Smooth muscle cell (in vitro differentiated cells): ENCODE measurements around the gene SIGLEC14. TPM values are rescaled to one million over a fixed set of nuclear protein-coding genes. Genes with fewer than 3 reads are reported as not detected.

Source experiments
- DNase-seq: peaks from one replicate; lab custom pipeline; 2025; ENCODE audit not compliant: unreplicated experiment; lab: John Stamatoyannopoulos, UW
- H2AFZ ChIP-seq: fragments of 200-600 bp; sonication (generic); 2 replicates; pipeline ENCODE4 v1.6.0; 2016; ENCODE audit warnings: antibody characterized with exemption, low read depth, mild to moderate bottlenecking
- H3F3A ChIP-seq: fragments of 200-600 bp; sonication (generic); 2 replicates; pipeline ENCODE4 v1.6.0; 2017; ENCODE audit warnings: antibody characterized with exemption, low read depth
- H3K27ac ChIP-seq: fragments of 200-600 bp; sonication (generic); 2 replicates; pipeline ENCODE4 v1.5.1; 2016; ENCODE audit warnings: low read depth, mild to moderate bottlenecking
- H3K27me3 ChIP-seq: fragments of 200-600 bp; sonication (generic); 2 replicates; pipeline ENCODE4 v1.6.1; 2016; ENCODE audit warnings: low read depth, mild to moderate bottlenecking
- H3K36me3 ChIP-seq: fragments of 200-600 bp; sonication (generic); 2 replicates; pipeline ENCODE4 v1.5.1; 2016; ENCODE audit warnings: low read depth
- H3K4me1 ChIP-seq: fragments of 200-600 bp; sonication (generic); 2 replicates; pipeline ENCODE4 v1.5.1; 2016; ENCODE audit warnings: low read depth
- H3K4me2 ChIP-seq: fragments of 200-600 bp; sonication (generic); 2 replicates; pipeline ENCODE4 v1.6.0; 2016; ENCODE audit warnings: mild to moderate bottlenecking
- H3K4me3 ChIP-seq: fragments of 200-600 bp; sonication (generic); 2 replicates; pipeline ENCODE4 v1.5.1; 2016; ENCODE audit warnings: mild to moderate bottlenecking
- H3K79me2 ChIP-seq: fragments of 200-600 bp; sonication (generic); 2 replicates; pipeline ENCODE4 v1.6.0; 2016; ENCODE audit warnings: low read depth, mild to moderate bottlenecking
- H3K9ac ChIP-seq: fragments of 200-600 bp; sonication (generic); 2 replicates; pipeline ENCODE4 v1.6.0; 2016; ENCODE audit warnings: low read depth
- H3K9me3 ChIP-seq: fragments of 200-600 bp; sonication (generic); replicated peaks from 2 replicates; pipeline ENCODE4 v1.5.1; 2016; ENCODE audit warnings: low read depth
- H4K20me1 ChIP-seq: fragments of 200-600 bp; sonication (generic); 2 replicates; pipeline ENCODE4 v1.6.0; 2016; ENCODE audit warnings: low read depth
- WGBS: methylation state at CpG from one replicate; pipeline ENCODE4 v1.1.7; 2016; ENCODE audit warnings: low lambda C conversion rate; 5-methylcytosine and 5-hydroxymethylcytosine counted together
- polyA plus RNA-seq: library from polyadenylated mRNA; unstranded; fragments of >200 nt; fragmentation: Nextera tagmentation; extraction: Ambion mirVana; gene quantifications from 2 replicates; pipeline ENCODE4 v1.2.1, GENCODE V29; 2016
- total RNA-seq: library from RNA; depleted of rRNA; stranded (reverse); fragments of >200 nt; gene quantifications from 2 replicates; pipeline ENCODE4 v1.2.3, GENCODE V29; 2014
- TF ChIP-seq, protein P1 (sequence below): fragments of 200-600 bp; sonication (generic); IDR thresholded peaks from 2 replicates; pipeline ENCODE4 v1.5.1; 2017; ENCODE audit warnings: borderline replicate concordance, mild to moderate bottlenecking, antibody characterized with exemption; ENCODE audit not compliant: insufficient read depth, poor library complexity, severe bottlenecking

Gene SIGLEC14
- total and polyA plus RNA-seq, 2 experiments from 2014 or later = not detected

DNA sequence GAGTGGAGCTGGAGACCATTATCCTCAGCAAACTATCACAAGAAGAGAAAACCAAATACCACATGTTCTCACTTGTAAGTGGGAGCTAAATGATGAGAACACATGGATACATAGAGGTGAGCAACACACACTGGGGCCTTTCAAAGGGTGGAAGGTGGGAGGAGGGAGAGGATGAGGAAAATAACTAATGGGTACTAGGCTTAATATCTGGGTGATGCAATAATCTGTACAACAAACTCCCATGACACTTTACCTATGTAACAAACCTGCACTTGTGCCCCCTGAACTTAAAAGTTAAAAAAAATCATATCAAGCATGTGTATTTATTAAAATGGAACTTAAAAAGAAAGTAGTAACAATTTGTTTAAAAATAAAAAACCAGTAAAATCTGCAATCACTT lies 5.0 kb downstream of the SIGLEC14 start:
- Histone ChIP-seq H2AFZ (no peak overlapping the region), H3K9me3 (peaks cover 7% of the 10 kb centered on the region)
- DNase-seq = no peak

DNA sequence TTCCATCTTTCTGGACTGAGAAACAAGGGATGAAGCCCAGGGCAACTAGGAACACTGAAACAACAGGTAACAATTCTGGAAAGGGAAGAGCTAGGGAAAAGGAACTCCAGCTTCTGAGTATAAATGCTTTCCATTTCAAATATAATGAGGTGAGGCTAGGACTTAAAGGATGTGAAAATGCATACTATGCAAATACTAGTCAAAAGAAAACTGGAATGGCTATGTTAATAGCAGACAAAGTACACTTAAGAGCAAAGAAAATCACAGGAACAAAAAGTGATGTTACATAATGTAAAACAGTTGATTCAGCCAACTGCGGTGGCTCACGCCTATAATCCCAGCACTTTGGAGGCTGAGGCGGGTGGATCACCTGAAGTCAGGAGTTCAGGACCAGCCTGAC lies 6.2 kb downstream of the SIGLEC14 start:
- DNase-seq = no peak
- Histone ChIP-seq H2AFZ (no peak overlapping the region), H3K4me3 (no peak overlapping the region), H4K20me1 (no peaks in the 10 kb centered on the region), H3K9ac (no peak overlapping the region), H3K9me3 (peaks cover 7% of the 10 kb centered on the region), H3F3A (no peaks in the 10 kb centered on the region), H3K27ac (no peak overlapping the region), H3K36me3 (no peaks in the 10 kb centered on the region), H3K4me1 (no peaks in the 10 kb centered on the region), H3K27me3 (no peaks in the 10 kb centered on the region), H3K79me2 (no peaks in the 10 kb centered on the region), H3K4me2 (no peak overlapping the region)
- 93% methylated on average over 3 of the region's 3 CpGs for WGBS
- TF ChIP-seq, protein P1, sequence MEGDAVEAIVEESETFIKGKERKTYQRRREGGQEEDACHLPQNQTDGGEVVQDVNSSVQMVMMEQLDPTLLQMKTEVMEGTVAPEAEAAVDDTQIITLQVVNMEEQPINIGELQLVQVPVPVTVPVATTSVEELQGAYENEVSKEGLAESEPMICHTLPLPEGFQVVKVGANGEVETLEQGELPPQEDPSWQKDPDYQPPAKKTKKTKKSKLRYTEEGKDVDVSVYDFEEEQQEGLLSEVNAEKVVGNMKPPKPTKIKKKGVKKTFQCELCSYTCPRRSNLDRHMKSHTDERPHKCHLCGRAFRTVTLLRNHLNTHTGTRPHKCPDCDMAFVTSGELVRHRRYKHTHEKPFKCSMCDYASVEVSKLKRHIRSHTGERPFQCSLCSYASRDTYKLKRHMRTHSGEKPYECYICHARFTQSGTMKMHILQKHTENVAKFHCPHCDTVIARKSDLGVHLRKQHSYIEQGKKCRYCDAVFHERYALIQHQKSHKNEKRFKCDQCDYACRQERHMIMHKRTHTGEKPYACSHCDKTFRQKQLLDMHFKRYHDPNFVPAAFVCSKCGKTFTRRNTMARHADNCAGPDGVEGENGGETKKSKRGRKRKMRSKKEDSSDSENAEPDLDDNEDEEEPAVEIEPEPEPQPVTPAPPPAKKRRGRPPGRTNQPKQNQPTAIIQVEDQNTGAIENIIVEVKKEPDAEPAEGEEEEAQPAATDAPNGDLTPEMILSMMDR = no peak

More for the DNA sequence above, 5.0 kb downstream of the SIGLEC14 start:
- Histone ChIP-seq H3K36me3 (no peaks in the 10 kb centered on the region), H3F3A (no peaks in the 10 kb centered on the region), H4K20me1 (no peaks in the 10 kb centered on the region), H3K4me3 (no peak overlapping the region), H3K79me2 (no peaks in the 10 kb centered on the region), H3K27ac (no peak overlapping the region), H3K27me3 (no peaks in the 10 kb centered on the region), H3K4me1 (no peaks in the 10 kb centered on the region), H3K4me2 (no peak overlapping the region), H3K9ac (no peak overlapping the region)
- TF ChIP-seq, protein P1 = no peak

DNA sequence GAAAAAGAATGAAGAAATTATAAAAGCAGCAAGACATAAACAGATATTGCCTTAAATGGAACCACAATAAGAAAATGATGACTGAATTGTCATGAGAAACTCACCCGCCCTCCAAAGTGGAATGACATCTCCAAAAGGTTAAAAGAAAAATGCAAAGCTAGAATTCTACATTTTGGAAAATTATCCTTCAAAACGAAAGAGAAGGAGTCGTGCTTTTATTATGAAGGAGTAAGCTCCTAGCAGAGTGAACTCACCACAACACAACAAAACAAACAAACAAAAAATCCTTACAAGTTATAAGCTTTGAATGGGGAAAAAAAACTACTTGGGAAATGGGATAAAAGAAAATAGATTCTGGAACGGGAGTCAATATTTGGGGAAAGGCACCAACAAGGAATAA lies 6.7 kb downstream of the SIGLEC14 start:
- no peak overlapping the region for H3K4me3 ChIP-seq
- no peak overlapping the region for H3K4me2 ChIP-seq
- H3K27me3 ChIP-seq = no peaks in the 10 kb centered on the region
- no peaks in the 10 kb centered on the region for H3F3A ChIP-seq
- H3K36me3 ChIP-seq = no peaks in the 10 kb centered on the region
- no peak overlapping the region for H2AFZ ChIP-seq
- peaks cover 7% of the 10 kb centered on the region for H3K9me3 ChIP-seq
- TF ChIP-seq, protein P1 = no peak
- 44% methylated on average over 4 of the region's 4 CpGs for WGBS
- no peaks in the 10 kb centered on the region for H3K79me2 ChIP-seq
- H3K9ac ChIP-seq = no peak overlapping the region
- no peak overlapping the region for H3K27ac ChIP-seq
- DNase-seq = no peak
- no peaks in the 10 kb centered on the region for H3K4me1 ChIP-seq
- no peaks in the 10 kb centered on the region for H4K20me1 ChIP-seq

DNA sequence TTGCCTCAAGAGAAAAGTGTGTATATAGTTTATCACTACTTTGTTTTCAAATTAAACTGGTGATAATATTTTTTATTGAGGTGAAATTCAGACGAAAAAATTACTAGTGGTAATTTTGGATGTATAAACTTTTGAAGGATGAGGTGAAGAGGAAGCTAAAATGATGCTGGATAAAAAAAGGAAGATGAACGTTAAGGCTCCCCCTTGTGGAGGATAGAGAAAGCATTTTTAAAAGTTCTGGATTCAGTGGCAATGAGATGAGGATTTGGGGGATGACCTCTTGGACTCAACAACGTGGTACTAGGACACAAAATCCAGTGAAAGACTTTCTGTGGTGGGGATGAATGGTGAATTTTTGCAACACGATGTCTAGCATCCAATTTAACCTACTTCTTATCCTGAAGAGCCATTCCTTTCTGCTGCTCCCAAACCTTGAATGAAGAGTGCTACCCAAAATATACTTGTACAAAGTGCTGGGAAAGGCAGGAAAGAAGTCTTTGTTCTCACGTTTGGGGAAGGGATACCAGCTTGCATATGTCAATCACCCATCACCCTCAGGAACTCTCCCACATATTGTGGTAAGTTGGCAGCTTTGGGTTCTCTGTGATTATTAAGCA lies 9.2 kb downstream of the SIGLEC14 start:
- no peak overlapping the region for H3K4me2 ChIP-seq
- no peaks in the 10 kb centered on the region for H3K79me2 ChIP-seq
- no peaks in the 10 kb centered on the region for H3K4me1 ChIP-seq
- H3K9me3 ChIP-seq = peaks cover 7% of the 10 kb centered on the region
- H3K9ac ChIP-seq = no peak overlapping the region
- no peak for DNase-seq
- no peaks in the 10 kb centered on the region for H3F3A ChIP-seq
- H4K20me1 ChIP-seq = no peaks in the 10 kb centered on the region
- no peaks in the 10 kb centered on the region for H3K27me3 ChIP-seq
- H2AFZ ChIP-seq = no peak overlapping the region
- no peak overlapping the region for H3K4me3 ChIP-seq
- TF ChIP-seq, protein P1 = peak; percentile 20
- no peak overlapping the region for H3K27ac ChIP-seq
- no peaks in the 10 kb centered on the region for H3K36me3 ChIP-seq
- WGBS = 13% methylated on average over 5 of the region's 5 CpGs
